ENCODE results near the gene RECQL5.

RECQL5 gene

DNA sequence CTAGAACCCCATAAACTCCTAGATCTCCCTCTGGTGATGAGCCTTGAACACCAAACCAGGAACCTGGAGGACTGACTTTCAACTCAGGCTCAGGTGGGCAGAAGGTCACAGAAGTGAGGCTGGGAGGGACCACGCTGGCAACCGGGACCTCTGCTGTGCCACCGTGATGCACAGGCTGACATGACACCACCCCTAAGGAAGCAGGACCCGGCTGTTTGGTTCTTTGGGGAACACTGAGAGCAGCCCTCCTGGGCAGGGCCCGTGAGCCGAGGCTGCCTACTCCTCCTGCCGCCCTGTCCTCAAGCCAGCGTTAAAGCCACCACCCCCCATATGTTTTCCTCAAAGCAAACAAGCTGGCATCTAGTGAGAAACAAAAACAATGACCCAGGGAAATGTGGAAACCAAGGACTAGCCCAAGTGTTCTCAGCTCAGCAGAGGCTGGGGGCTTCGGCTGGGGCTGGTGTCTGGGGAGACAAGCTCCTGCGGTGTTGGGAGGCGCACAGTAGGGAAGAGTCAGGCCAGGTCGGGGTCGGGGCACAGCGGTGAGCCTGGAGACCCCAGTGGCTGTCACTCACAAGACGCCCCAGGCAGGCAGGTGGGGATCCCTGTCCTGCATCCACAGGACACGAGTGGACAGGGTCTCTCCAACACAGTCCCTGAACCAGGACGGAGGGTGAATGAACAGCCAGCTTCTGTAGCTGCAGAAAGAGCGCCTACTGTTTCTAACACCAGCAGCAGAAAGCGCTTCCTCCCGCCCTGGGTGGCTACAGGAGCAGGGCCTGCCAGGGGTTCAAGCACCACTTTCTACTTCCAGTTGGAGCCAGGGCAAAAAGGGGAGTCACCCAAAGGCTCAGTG is 32.0 kb downstream of the RECQL5 start:
- in situ Hi-C loops (cut with MboI; ENCODE audit: low sequenced_read_pairs): no loop called here

DNA sequence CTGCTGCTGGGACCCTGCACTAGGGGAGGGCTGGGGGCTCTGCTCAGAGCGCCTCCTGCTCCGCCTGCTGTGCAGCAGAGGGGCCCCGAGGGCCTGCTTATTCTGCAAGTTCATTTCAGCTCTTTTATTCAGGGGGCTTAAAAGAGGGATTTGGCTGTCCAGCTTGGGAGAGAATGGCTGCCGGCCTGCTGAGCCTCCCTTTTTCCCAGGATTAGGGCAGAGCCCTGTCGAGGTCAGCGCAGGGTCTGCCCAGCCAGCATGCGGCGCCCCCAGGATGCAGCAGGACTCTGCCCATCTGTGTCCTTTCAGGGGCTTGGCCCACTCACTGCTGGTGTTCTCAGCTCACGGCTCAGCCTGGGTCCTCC is 32.6 kb downstream of the RECQL5 start:
- in situ Hi-C loops (cut with MboI; ENCODE audit: low sequenced_read_pairs): no loop called here

DNA sequence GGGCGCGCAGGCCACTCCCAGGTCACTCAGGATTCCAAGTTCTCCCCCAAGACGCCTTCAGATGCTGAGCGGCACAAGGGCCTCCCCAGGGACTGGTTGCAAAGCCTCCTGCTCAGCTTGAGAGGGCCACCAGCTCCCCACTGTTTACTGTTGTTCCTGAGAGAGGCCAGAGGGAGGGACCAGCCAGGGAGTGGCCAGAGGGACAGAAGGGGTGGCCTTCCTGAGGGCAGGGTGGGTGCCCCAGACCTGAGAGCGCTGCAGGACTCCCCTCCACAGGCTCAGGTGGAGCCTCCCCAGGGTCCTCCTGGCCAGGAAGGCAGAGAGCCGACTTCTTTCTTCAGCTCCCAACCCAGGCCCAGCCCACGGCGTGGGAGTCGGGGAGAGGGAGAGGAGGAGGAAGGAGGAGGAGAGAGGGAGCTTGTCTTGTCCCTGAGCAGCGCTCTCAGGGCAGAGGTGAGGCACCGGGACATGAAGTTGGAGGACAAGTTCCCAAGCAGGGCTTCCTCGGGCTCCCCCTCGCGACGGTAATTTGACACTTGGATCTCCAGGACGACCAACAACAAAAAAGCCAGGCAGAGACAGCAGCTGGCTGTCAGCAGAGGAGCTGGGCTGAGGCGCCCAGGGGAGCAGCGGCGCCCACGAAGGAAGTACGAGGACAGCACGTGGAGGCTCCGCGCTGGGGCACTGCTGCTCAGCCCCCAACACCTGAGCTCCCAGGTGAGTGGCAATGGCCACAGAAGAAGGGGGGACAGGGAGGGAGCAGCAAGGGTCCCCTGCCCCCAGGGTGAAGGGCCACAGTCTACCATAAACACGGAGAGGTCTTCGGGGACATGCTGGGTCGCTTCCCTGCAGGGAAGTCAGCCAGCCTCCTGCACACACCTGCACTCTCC is 33.2 kb downstream of the RECQL5 start:
- in situ Hi-C loops (cut with MboI; ENCODE audit: low sequenced_read_pairs): no loop called here

DNA sequence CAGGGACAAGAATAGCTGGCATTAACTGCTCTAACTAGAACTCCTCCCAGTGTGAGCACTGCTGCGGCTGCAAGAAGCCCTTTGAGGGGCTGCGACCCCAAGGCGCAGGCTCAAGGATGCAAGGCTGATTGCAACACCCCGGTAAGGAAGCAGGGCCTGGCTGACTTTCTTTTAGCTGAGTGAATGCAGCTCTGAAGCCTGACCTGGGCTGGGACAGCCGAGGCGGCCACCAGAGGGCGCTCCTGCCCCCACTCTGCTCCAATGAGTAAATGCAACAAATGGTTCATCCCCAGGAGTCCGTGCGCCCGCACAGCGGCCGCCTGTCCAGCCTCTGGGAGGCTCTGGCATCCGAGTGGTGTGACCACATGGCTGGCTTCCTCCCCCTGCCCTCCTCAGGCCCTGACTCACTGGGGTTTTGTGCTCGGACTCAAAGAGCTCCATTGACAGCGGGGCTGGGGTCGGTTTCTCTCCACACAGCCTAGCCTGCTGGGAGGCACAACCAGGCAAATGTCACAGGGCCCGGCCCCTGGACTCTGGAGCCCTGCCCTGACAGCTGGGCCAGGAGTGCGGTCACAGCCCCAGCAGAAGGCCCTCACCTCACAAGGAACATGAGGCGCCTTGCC is 34.0 kb downstream of the RECQL5 start, which contains the start of gene SMIM5:
SMIM5 (plus strand) TSS at position 572 of the 623 bp plus-strand sequence. CDS start 6,768 bp downstream, outside the sequence.
- in situ Hi-C loops (cut with MboI; ENCODE audit: low sequenced_read_pairs): no loop called here

DNA sequence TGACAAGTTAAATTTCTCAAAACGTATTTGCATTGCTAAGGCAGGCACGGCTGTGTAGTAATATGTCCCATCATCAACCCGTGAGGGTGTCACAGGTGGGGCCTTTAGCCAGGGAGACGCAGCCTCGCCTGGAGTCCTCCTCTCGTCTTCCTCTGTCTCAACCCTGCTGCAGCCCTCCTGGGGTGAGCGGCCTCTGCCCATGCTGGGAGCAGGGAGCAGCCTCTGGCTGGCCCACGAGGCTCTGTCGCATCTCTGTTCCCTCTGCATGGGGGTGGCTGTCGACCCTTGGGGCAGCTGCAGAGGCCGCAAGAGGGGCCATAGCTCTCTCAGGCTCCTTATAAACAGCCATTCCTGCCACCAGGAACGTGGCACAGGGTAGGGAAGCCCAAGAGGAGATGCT is 34.5 kb downstream of the RECQL5 start:
- in situ Hi-C loops (cut with MboI; ENCODE audit: low sequenced_read_pairs): no loop called here

DNA sequence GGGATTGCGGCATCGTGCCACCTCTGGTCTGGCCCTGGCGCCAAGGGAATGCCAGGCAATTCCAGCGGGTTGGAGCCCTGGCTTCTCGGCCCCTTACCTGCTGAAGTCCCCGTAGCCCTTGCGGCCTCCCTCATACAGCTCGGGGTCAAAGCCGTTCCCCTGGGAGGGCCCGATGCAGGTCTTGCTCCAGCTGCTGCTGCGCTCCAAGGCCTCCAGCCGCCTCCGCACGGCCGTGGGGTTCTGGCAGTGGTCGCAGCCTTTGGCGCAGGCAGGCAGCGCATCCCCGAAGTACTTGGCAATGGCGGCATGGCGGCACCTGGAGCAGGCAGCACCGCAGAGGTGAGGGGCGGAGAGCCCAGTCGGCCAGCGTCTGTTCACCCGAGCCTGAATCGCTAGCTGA is 35.6 kb downstream of the RECQL5 start:
- in situ Hi-C loops (cut with MboI; ENCODE audit: low sequenced_read_pairs): no loop called here

DNA sequence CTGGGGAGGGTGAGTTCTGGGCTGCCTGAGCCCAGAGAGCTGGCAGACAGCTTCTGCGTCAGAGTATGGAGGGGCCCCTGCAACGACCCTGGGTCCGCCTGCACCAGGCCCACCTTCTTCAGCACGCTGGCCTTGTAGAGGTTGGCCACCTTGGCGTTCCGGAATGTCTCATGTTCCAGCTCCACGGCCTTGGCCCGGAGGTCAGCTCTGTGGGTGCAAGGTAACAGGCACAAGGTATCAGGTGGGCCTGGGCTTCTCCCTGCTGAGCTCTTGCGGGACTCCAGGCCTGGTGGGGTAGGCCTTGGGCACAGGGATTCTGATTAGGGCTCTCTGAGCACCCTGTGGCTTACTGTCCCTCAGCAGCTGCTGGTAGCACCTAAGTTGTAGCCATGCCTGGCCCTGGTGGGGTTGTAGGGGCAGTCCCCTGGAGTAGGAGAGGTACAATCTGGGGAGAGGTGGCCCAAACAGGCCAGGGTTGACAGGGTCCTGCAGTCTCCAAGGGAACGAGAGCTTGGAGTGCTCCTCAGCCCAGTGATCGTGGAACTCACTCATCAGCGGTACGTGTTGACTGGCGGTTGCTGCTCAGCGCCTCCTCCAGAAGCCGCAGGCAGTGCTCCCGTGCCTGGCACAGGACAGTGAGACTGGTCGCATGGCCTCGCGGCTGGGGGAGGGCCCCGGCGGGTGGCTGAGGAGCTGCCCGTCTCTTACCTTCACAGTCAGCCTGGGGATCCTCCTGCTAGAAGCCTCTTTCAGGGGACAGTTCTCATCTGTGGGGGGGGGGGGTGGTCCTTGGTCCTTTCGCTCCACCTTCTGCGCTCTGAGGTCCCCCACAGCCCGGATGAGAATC is 36.7 kb downstream of the RECQL5 start:
- in situ Hi-C loops (cut with MboI; ENCODE audit: low sequenced_read_pairs): no loop called here

DNA sequence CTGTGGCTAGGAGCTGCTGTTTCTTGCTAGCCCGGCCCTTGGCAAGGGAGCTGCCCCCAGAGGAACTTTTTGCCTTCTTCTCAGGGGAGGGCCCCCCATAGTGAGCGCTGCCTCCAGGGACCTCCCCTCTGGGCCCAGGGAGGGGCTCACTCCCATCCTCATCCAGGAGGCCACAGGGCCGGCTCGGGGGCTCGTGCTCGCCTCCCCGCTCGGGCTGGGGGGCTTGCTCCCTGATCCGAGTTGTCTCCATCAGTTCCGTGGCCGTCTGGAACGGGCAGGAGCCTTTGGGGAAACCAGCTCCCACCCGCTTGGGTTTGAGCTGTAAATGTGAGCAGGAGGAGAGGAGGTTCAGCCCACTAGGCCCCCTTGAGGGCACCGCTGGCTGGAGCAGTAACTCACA is 37.8 kb downstream of the RECQL5 start:
- in situ Hi-C loops (cut with MboI; ENCODE audit: low sequenced_read_pairs): no loop called here

DNA sequence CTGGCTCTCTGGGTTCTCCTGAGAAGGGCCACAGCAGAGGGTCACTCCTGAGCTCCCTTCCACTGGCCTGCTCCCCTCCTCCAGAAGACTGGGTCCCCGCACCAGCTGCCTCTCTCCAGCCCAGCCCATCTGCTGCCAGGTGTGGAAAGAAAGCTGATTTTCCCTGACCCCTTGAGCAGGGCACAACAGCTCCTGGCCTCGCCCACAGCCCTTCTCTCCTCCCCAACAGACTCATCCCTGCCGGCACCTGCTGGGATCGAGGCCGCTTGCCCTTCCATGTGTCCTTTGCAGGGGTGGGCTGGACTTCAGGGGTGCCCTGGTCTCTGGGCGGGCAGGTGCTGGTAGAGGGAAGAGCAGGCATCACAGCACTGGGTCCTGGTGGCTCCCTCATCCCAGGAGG is 38.5 kb downstream of the RECQL5 start:
- in situ Hi-C loops (cut with MboI; ENCODE audit: low sequenced_read_pairs): no loop called here

DNA sequence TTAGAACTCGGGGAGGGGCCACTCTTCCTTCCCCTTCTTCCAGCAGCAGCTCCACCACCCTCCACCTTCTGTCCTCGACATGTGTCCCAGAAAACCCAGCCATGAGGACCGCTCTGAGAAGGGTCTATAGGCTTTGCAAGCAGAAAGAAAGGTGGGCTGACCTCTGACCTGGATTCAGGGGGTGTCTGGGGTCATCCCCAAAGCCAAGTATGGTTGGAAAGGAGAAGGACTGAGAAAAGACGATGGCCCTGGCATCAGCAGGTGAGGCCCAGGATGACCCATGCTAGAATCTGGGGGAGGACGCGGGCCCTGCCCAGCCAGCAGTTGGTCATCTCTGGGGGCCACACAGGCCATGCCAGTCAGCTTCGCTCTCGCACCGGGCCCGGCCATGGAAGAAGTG is 39.9 kb downstream of the RECQL5 start:
- in situ Hi-C loops (cut with MboI; ENCODE audit: low sequenced_read_pairs): no loop called here

DNA sequence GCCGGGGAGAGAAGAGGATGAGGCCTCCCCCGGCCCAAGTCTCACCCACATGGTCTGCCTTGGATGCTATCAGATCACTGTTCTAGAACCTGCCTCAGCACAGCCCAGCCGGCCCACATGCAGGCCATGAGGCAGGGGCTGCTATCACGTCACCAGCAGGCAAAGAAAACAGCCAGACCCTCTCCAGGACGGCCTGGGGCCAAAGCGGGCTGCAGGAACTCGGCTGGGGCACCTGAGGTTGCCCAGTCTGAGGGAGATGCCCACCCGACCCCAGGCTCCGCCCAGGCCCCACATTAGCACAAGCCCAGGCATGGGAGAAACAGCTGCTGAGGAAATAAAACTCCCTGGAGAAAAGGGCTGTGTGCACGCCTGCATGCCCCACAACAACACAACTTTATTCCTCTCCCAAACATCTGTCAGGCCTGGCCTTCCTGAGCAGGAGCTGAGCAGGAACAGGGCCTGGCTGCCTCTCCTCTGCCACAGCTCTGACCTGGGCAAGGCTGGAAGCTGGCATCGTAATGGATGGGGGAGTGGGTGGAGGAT is 40.4 kb downstream of the RECQL5 start:
- in situ Hi-C loops (cut with MboI; ENCODE audit: low sequenced_read_pairs): no loop called here

DNA sequence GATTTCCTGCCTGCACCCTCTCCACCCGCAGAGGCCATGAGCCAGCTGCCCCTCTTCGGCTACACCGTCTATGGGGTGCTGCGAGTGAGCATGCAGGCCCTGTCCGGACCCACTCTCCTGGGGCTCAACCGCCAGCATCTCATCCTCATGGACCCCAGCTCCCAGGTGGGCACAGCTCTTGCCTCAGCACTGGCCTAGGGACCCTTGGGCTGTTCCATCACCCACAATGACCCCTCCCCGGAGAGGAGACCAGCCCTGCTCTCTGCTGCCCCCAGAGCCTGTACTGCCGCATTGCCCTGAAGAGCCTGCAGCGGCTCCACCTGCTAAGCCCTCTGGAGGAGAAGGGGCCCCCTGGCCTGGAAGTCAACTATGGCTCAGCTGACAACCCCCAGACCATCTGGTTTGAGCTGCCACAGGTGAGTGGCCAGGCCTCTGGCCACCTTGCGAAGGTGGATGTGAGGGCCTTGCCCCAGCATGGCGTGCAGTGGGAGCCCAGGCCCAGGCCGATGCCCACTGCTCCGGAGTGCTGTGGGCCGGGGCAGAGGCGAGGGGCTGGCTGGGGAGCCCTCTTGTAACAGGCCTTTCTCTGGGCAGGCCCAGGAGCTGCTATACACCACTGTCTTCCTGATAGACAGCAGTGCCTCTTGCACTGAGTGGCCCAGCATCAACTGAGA is 41.0 kb downstream of the RECQL5 start:
- in situ Hi-C loops (cut with MboI; ENCODE audit: low sequenced_read_pairs): no loop called here

DNA sequence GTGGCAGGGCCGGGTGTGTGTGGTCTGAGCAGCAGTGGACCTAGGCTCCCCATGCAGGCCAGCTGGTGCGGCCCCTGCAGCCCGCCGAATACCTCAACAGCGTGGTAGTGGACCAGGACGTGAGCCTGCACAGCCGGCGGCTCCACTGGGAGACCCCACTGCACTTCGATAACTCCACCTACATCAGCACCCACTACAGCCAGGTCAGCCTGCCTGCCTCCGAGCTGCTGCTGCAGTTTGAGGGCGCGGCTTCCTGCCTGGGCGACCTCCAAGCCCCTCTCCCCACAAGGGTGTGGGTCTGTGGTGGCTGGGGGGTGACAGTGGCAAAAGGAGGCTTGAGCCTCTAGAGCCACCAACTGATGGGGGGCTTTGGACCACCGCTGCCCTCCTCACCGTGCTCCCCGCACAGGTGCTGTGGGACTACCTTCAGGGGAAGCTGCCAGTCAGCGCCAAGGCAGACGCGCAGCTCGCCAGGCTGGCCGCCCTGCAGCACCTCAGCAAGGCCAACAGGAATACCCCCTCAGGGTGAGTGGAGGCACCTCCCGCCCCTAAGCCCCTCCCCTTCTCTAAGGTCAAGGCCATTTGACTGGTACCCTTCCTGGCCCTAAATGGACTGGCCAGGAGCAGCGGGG is 42.1 kb downstream of the RECQL5 start:
- in situ Hi-C loops (cut with MboI; ENCODE audit: low sequenced_read_pairs): no loop called here

DNA sequence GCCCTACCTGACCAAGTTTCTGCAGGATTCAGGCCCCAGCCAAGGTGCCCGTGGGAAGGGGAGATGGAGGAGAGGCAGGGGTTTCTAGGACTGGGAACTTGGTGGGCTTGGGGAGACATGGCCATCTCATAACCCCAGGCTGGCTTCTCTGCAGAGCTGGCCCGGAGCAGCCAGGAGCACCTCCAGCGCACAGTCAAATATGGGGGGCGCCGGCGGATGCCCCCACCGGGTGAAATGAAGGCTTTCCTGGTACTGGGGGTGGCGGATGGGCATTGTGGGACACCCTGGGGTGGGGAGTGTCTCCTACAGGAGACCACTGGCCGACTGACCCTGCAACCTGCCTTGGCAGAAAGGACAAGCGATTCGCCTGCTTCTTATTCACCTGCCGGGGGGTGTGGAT is 42.9 kb downstream of the RECQL5 start:
- in situ Hi-C loops (cut with MboI; ENCODE audit: low sequenced_read_pairs): no loop called here

DNA sequence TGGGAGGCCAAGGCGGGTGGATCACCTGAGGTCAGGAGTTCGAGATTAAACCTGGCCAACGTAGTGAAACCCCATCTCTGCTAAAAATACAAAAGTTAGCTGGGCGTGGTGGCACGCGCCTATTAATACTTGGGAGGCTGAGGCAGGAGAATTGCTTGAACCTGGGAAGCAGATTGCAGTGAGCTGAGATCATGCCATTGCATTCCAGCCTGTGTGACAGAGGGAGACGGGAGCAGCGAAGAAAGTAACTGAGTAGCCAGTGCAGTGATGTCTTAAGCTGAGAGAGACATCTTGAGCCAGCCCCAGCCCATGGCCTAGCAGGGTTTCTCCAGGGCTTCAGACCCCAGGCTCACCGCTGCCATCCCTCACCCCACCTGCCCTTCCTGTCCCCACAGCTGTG is 43.6 kb downstream of the RECQL5 start:
- in situ Hi-C loops (cut with MboI; ENCODE audit: low sequenced_read_pairs): no loop called here

DNA sequence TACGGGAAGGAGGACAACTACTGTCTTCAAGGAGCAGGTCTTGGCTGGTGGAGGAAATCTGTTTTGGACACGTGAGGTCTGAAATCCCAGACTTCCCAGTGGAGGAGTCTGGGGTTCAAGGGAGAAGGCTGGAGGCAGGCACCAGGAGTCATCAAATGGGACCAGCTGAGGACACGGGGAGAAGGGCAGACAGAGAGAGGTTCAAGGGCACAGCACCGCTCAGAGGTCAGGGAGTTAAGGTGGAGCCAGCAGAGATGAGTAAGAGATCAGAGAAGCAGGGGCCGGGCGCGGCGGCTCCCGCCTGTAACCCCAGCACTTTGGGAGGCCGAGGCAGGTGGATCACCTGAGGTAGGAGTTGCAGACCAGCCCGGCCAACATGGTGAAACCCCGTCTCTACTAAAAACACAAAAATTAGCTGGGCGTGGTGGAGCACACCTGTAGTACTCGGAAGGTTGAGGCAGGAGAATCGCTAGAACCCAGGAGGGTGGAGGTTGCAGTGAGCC is 44.1 kb downstream of the RECQL5 start:
- in situ Hi-C loops (cut with MboI; ENCODE audit: low sequenced_read_pairs): no loop called here

DNA sequence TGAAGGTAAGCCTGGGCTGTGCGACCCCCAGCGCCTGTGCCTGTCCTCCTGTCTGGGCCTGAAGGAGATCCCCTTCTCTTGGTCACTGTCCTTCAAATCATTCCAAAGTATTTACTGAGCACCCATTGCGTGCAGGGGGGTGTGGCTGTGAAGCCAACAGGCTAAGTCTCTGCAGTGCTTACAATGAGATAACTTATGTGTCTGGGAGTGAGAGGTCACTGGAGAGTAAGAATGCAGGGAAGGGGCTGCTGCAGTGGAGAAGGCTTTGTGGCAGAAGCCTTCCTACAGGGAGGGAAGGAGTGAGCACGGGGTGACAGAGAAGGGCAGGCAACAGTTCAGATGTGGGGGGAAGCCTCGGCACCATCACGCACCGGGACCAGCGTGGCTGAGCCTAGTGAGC is 44.9 kb downstream of the RECQL5 start:
- in situ Hi-C loops (cut with MboI; ENCODE audit: low sequenced_read_pairs): no loop called here

DNA sequence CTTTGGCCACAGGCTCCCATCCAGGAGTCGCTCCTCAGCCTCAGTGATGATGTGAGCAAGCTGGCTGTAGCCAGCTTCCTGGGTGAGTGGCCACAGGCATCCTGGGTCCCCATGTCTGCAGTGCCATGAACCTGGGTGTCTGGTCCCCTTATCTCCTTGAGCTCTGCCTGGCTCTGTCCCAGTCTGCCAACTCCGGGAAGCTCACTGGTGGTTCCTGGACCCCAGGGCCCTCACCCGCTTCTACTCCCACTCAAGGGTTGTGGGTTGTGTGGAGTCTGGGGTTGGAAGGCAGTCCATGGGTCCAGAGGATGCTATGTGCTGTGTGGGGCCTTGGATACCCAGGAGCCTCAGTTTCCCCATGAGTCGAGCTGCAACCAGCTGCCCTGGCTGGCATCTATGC is 45.5 kb downstream of the RECQL5 start:
- in situ Hi-C loops (cut with MboI; ENCODE audit: low sequenced_read_pairs): no loop called here

Data from HL-60/S4 (cell line).